Kidney tubule cell (primary cell): ENCODE results near the gene FXYD3.
A peak's percentile ranks its signal among the peaks of the same experiment; 100 is the strongest.
"Not testable (repeated sequence)": the region's sequence is repeated elsewhere in the genome, so short reads cannot be mapped to it uniquely, and the experiment has no call there.

Experiments
- DNase-seq: peaks from one replicate; pipeline ENCODE4 v3.0.0-alpha.2; 2018; ENCODE audit warnings: low spot score

The FXYD3 gene

GRCh38 chr19:35086455-35086854 lies 29.2 kb upstream of the FXYD3 start:
- no peak for DNase-seq

GRCh38 chr19:35087393-35087792 lies 28.2 kb upstream of the FXYD3 start:
- DNase-seq: no peak

- DNase-seq: peak; percentile 88
These were observed 27.3 kb upstream of the FXYD3 start for GRCh38 chr19:35088131-35088913.

GRCh38 chr19:35089554-35089953 lies 26.1 kb upstream of the FXYD3 start:
- no peak for DNase-seq

GRCh38 chr19:35090160-35090505 lies 25.5 kb upstream of the FXYD3 start:
- no peak for DNase-seq

- DNase-seq: peak; percentile 54
These were observed 25.0 kb upstream of the FXYD3 start for GRCh38 chr19:35090506-35091214.

GRCh38 chr19:35093430-35093829 lies 22.2 kb upstream of the FXYD3 start:
- DNase-seq: no peak

GRCh38 chr19:35093941-35094647 lies 21.5 kb upstream of the FXYD3 start:
- DNase-seq: no peak

- DNase-seq: no peak
These were observed 21.0 kb upstream of the FXYD3 start for GRCh38 chr19:35094656-35095055.

GRCh38 chr19:35095667-35096368 lies 19.8 kb upstream of the FXYD3 start:
- DNase-seq: peak; percentile 13

GRCh38 chr19:35098413-35099049 lies 17.1 kb upstream of the FXYD3 start:
- no peak for DNase-seq

- DNase-seq: no peak
These were observed 16.3 kb upstream of the FXYD3 start for GRCh38 chr19:35099155-35099896.

- no peak for DNase-seq
These were observed 15.7 kb upstream of the FXYD3 start for GRCh38 chr19:35099897-35100275.

GRCh38 chr19:35100588-35101533 lies 14.8 kb upstream of the FXYD3 start:
- no peak for DNase-seq

GRCh38 chr19:35101949-35102348 lies 13.7 kb upstream of the FXYD3 start:
- not testable (repeated sequence) for DNase-seq

- DNase-seq: not testable (repeated sequence)
These were observed 12.0 kb upstream of the FXYD3 start for GRCh38 chr19:35103614-35104013.

GRCh38 chr19:35104361-35104760 lies 11.3 kb upstream of the FXYD3 start:
- no peak for DNase-seq

- DNase-seq: no peak
These were observed 10.6 kb upstream of the FXYD3 start for GRCh38 chr19:35105047-35105410.

GRCh38 chr19:35105411-35106290 lies 10.0 kb upstream of the FXYD3 start:
- DNase-seq: no peak
